ENCODE data around the gene POLR2L. TPM values are rescaled to one million over a fixed set of nuclear protein-coding genes. Genes with fewer than 3 reads are reported as not detected.

The POLR2L gene
- total RNA-seq, 4 donors from 2014 or later = 71.4 to 189 (median 92.3) TPM

GRCh38 chr11:867856-868358 lies 25.6 kb upstream of the POLR2L start:
- Histone ChIP-seq H3K9me3 (no peaks in the 10 kb centered on the region), H3K27me3 (no peaks in the 10 kb centered on the region), H3K27ac (replicated peaks in 1 of 4) (no peak overlapping the region), H3K4me3 (no peak overlapping the region), H3K4me1 (no peaks in the 10 kb centered on the region), H3K36me3 (peaks cover 31 to 67% (median 50%) of the 10 kb centered on the region in 4 donors)
- no peak for DNase-seq (ENCODE audit: extremely low spot score)
- intact Hi-C loops (cut with DNase I) = no loop called here
- 91% methylated on average over 8 of the region's 8 CpGs for WGBS
- TF ChIP-seq POLR2AphosphoS5 (IDR thresholded peaks at IDR 0.05) = no peak

GRCh38 chr11:866481-866880 lies 24.2 kb upstream of the POLR2L start:
- Histone ChIP-seq H3K4me3 (no peak overlapping the region), H3K9me3 (no peaks in the 10 kb centered on the region), H3K27me3 (no peaks in the 10 kb centered on the region), H3K4me1 (peaks cover 7 to 12% (median 10%) of the 10 kb centered on the region in 4 donors), H3K27ac (replicated peaks in 1 of 4) (no peak overlapping the region), H3K36me3 (peaks cover 36 to 76% (median 57%) of the 10 kb centered on the region in 4 donors)
- WGBS = 77% methylated on average over 7 of the region's 14 CpGs
- DNase-seq (ENCODE audit: extremely low spot score) = no peak
- intact Hi-C loops (cut with DNase I) = no loop called here
- no peak for TF ChIP-seq CTCF (IDR thresholded peaks at IDR 0.05)
- no peak for TF ChIP-seq POLR2AphosphoS5 (IDR thresholded peaks at IDR 0.05)

- Histone ChIP-seq H3K4me1 (peaks cover 7 to 14% (median 11%) of the 10 kb centered on the region in 4 donors), H3K27me3 (no peaks in the 10 kb centered on the region), H3K27ac (replicated peaks in 1 of 4) (no peak overlapping the region), H3K36me3 (peaks cover 36 to 76% (median 57%) of the 10 kb centered on the region in 4 donors), H3K9me3 (no peaks in the 10 kb centered on the region), H3K4me3 (no peak overlapping the region)
- no peak for TF ChIP-seq CTCF (IDR thresholded peaks at IDR 0.05)
- TF ChIP-seq POLR2A (IDR thresholded peaks at IDR 0.05; ENCODE audit: low read depth) = no peak
- TF ChIP-seq EP300 (IDR thresholded peaks at IDR 0.05) = no peak
- no peak for TF ChIP-seq POLR2AphosphoS5 (IDR thresholded peaks at IDR 0.05)
- intact Hi-C loops (cut with DNase I) = no loop called here
- DNase-seq (ENCODE audit: extremely low spot score) = no peak
- 91% methylated on average over 14 of the region's 41 CpGs for WGBS
Measured at GRCh38 chr11:865462-866430, 23.4 kb upstream of the POLR2L start.

GRCh38 chr11:864898-865297 lies 22.6 kb upstream of the POLR2L start:
- intact Hi-C loops (cut with DNase I) = no loop called here
- no peak for DNase-seq (ENCODE audit: extremely low spot score)
- 85% methylated on average over 9 of the region's 11 CpGs for WGBS
- Histone ChIP-seq H3K36me3 (peaks cover 36 to 76% (median 56%) of the 10 kb centered on the region in 4 donors), H3K4me3 (no peak overlapping the region), H3K27ac (replicated peaks in 1 of 4) (no peak overlapping the region), H3K9me3 (no peaks in the 10 kb centered on the region), H3K4me1 (peaks cover 14 to 22% (median 19%) of the 10 kb centered on the region in 4 donors), H3K27me3 (no peaks in the 10 kb centered on the region)
- TF ChIP-seq POLR2A (IDR thresholded peaks at IDR 0.05; ENCODE audit: low read depth) (no peak), EP300 (IDR thresholded peaks at IDR 0.05) (no peak), POLR2AphosphoS5 (IDR thresholded peaks at IDR 0.05) (no peak)

GRCh38 chr11:863910-864827 lies 21.8 kb upstream of the POLR2L start:
- Histone ChIP-seq H3K27ac (replicated peaks in 1 of 4) (no peak overlapping the region), H3K4me1 (peaks cover 20 to 30% (median 26%) of the 10 kb centered on the region in 4 donors), H3K27me3 (no peaks in the 10 kb centered on the region), H3K4me3 (no peak overlapping the region), H3K9me3 (no peaks in the 10 kb centered on the region), H3K36me3 (peaks cover 36 to 69% (median 51%) of the 10 kb centered on the region in 4 donors)
- no peak for DNase-seq (ENCODE audit: extremely low spot score)
- TF ChIP-seq POLR2A (IDR thresholded peaks at IDR 0.05; ENCODE audit: low read depth) (no peak), POLR2AphosphoS5 (IDR thresholded peaks at IDR 0.05) (no peak)
- intact Hi-C loops (cut with DNase I) = no loop called here
- 94% methylated on average over 9 of the region's 31 CpGs for WGBS
